Measurements from ENCODE around the gene ZNF516. TPM values are rescaled to one million over a fixed set of nuclear protein-coding genes. Genes with fewer than 3 reads are reported as not detected.
A peak's percentile ranks its signal among the peaks of the same experiment; 100 is the strongest.

ZNF516 gene
- total RNA-seq, 1 donor from 2014 or later, result 1.6 TPM

- no peak for DNase-seq
- Mint-ChIP-seq H3K36me3 (ENCODE audit: low read depth) (peaks cover 2% of the 10 kb centered on the region), H3K27me3 (peaks cover 15% of the 10 kb centered on the region), H3K4me3 (no peak overlapping the region), H3K27ac (no peak overlapping the region), H3K4me1 (peaks cover 26% of the 10 kb centered on the region), H3K9me3 (peaks cover 14% of the 10 kb centered on the region)
- intact Hi-C loops (cut with micrococcal nuclease), result loop anchor here (10.0 kb wide), 1 partner anchor 1156 kb away; the partner anchor contains the start of gene TSHZ1
These were observed 124.4 kb downstream of the ZNF516 start for GRCh38 chr18:76370686-76371085.

- DNase-seq, result no peak
- H3K27ac Mint-ChIP-seq, result no peak overlapping the region
- H3K4me1 Mint-ChIP-seq, result peaks cover 21% of the 10 kb centered on the region
- no peak overlapping the region for H3K4me3 Mint-ChIP-seq
- peaks cover 14% of the 10 kb centered on the region for H3K27me3 Mint-ChIP-seq
- peaks cover 11% of the 10 kb centered on the region for H3K9me3 Mint-ChIP-seq
- peaks cover 2% of the 10 kb centered on the region for H3K36me3 Mint-ChIP-seq (ENCODE audit: low read depth)
- intact Hi-C loops (cut with micrococcal nuclease), result loop anchor here (10.0 kb wide), 1 partner anchor 1155 kb away; the partner anchor contains the start of gene TSHZ1
These were observed 124.8 kb downstream of the ZNF516 start for GRCh38 chr18:76370201-76370600.

- intact Hi-C loops (cut with micrococcal nuclease), result loop anchor here (10.0 kb wide), 1 partner anchor 1155 kb away; the partner anchor contains the start of gene TSHZ1
- no peak for DNase-seq
- Mint-ChIP-seq H3K36me3 (ENCODE audit: low read depth) (no peaks in the 10 kb centered on the region), H3K9me3 (peaks cover 7% of the 10 kb centered on the region), H3K27me3 (peaks cover 14% of the 10 kb centered on the region), H3K4me1 (peaks cover 17% of the 10 kb centered on the region), H3K4me3 (no peak overlapping the region), H3K27ac (no peak overlapping the region)
These were observed 125.3 kb downstream of the ZNF516 start for GRCh38 chr18:76369791-76370190.

- Mint-ChIP-seq H3K36me3 (ENCODE audit: low read depth) (no peaks in the 10 kb centered on the region), H3K4me3 (no peak overlapping the region), H3K27me3 (peaks cover 14% of the 10 kb centered on the region), H3K4me1 (peaks cover 15% of the 10 kb centered on the region), H3K9me3 (peaks cover 3% of the 10 kb centered on the region), H3K27ac (no peak overlapping the region)
- intact Hi-C loops (cut with micrococcal nuclease), result no loop called here
- no peak for DNase-seq
These were observed 126.1 kb downstream of the ZNF516 start for GRCh38 chr18:76368976-76369375.

- H3K9me3 Mint-ChIP-seq, result no peaks in the 10 kb centered on the region
- no peak overlapping the region for H3K27ac Mint-ChIP-seq
- peaks cover 14% of the 10 kb centered on the region for H3K27me3 Mint-ChIP-seq
- no peak for DNase-seq
- peaks cover 11% of the 10 kb centered on the region for H3K4me1 Mint-ChIP-seq
- no peak overlapping the region for H3K4me3 Mint-ChIP-seq
- intact Hi-C loops (cut with micrococcal nuclease), result no loop called here
- H3K36me3 Mint-ChIP-seq (ENCODE audit: low read depth), result no peaks in the 10 kb centered on the region
These were observed 126.8 kb downstream of the ZNF516 start for GRCh38 chr18:76368271-76368670.

- peaks cover 7% of the 10 kb centered on the region for H3K4me1 Mint-ChIP-seq
These were observed 127.6 kb downstream of the ZNF516 start for GRCh38 chr18:76367168-76368125.

GRCh38 chr18:76365561-76365960 lies 129.5 kb downstream of the ZNF516 start:
- Mint-ChIP-seq H3K9me3 (no peaks in the 10 kb centered on the region), H3K27ac (no peak overlapping the region), H3K4me3 (no peak overlapping the region), H3K27me3 (peaks cover 9% of the 10 kb centered on the region), H3K36me3 (ENCODE audit: low read depth) (no peaks in the 10 kb centered on the region), H3K4me1 (peaks cover 7% of the 10 kb centered on the region)
- intact Hi-C loops (cut with micrococcal nuclease), result no loop called here
- DNase-seq, result no peak

More at GRCh38 chr18:76367168-76368125, 127.6 kb downstream of the ZNF516 start:
- intact Hi-C loops (cut with micrococcal nuclease), result no loop called here
- no peak for DNase-seq
- H3K27me3 Mint-ChIP-seq, result peaks cover 10% of the 10 kb centered on the region
- H3K4me3 Mint-ChIP-seq, result no peak overlapping the region
- no peaks in the 10 kb centered on the region for H3K36me3 Mint-ChIP-seq (ENCODE audit: low read depth)
- H3K27ac Mint-ChIP-seq, result no peak overlapping the region
- H3K9me3 Mint-ChIP-seq, result no peaks in the 10 kb centered on the region

GRCh38 chr18:76364282-76365259 lies 130.5 kb downstream of the ZNF516 start:
- peaks cover 7% of the 10 kb centered on the region for H3K27me3 Mint-ChIP-seq
- intact Hi-C loops (cut with micrococcal nuclease), result loop anchor here (1.0 kb wide), 1 partner anchor 10 kb away; no protein-coding TSS in a partner anchor
- no peaks in the 10 kb centered on the region for H3K36me3 Mint-ChIP-seq (ENCODE audit: low read depth)
- H3K4me3 Mint-ChIP-seq, result no peak overlapping the region
- no peaks in the 10 kb centered on the region for H3K9me3 Mint-ChIP-seq
- peaks cover 7% of the 10 kb centered on the region for H3K4me1 Mint-ChIP-seq
- H3K27ac Mint-ChIP-seq, result peak overlapping the region; percentile 10
- peak; percentile 63 for DNase-seq

- intact Hi-C loops (cut with micrococcal nuclease), result loop anchor here (1.0 kb wide), 1 partner anchor 11 kb away; no protein-coding TSS in a partner anchor
- no peaks in the 10 kb centered on the region for H3K9me3 Mint-ChIP-seq
- no peaks in the 10 kb centered on the region for H3K36me3 Mint-ChIP-seq (ENCODE audit: low read depth)
- H3K4me1 Mint-ChIP-seq, result peaks cover 7% of the 10 kb centered on the region
- H3K4me3 Mint-ChIP-seq, result no peak overlapping the region
- DNase-seq, result no peak
- peaks cover 2% of the 10 kb centered on the region for H3K27me3 Mint-ChIP-seq
- no peak overlapping the region for H3K27ac Mint-ChIP-seq
These were observed 131.5 kb downstream of the ZNF516 start for GRCh38 chr18:76363436-76364120.

- intact Hi-C loops (cut with micrococcal nuclease), result no loop called here
- H3K4me3 Mint-ChIP-seq, result no peak overlapping the region
- DNase-seq, result no peak
- no peaks in the 10 kb centered on the region for H3K9me3 Mint-ChIP-seq
- peaks cover 7% of the 10 kb centered on the region for H3K4me1 Mint-ChIP-seq
- no peak overlapping the region for H3K27ac Mint-ChIP-seq
- H3K27me3 Mint-ChIP-seq, result peaks cover 2% of the 10 kb centered on the region
- no peaks in the 10 kb centered on the region for H3K36me3 Mint-ChIP-seq (ENCODE audit: low read depth)
These were observed 132.4 kb downstream of the ZNF516 start for GRCh38 chr18:76362676-76363075.

GRCh38 chr18:76361219-76361618 lies 133.8 kb downstream of the ZNF516 start:
- no peaks in the 10 kb centered on the region for H3K9me3 Mint-ChIP-seq
- intact Hi-C loops (cut with micrococcal nuclease), result no loop called here
- peaks cover 7% of the 10 kb centered on the region for H3K4me1 Mint-ChIP-seq
- peaks cover under 1% of the 10 kb centered on the region for H3K27me3 Mint-ChIP-seq
- no peak overlapping the region for H3K4me3 Mint-ChIP-seq
- DNase-seq, result no peak
- no peak overlapping the region for H3K27ac Mint-ChIP-seq
- H3K36me3 Mint-ChIP-seq (ENCODE audit: low read depth), result no peaks in the 10 kb centered on the region

- H3K27ac Mint-ChIP-seq, result no peak overlapping the region
- no peak for DNase-seq
- H3K4me3 Mint-ChIP-seq, result no peak overlapping the region
- H3K27me3 Mint-ChIP-seq, result no peaks in the 10 kb centered on the region
- intact Hi-C loops (cut with micrococcal nuclease), result no loop called here
- peaks cover 7% of the 10 kb centered on the region for H3K4me1 Mint-ChIP-seq
- H3K9me3 Mint-ChIP-seq, result no peaks in the 10 kb centered on the region
- no peaks in the 10 kb centered on the region for H3K36me3 Mint-ChIP-seq (ENCODE audit: low read depth)
These were observed 135.1 kb downstream of the ZNF516 start for GRCh38 chr18:76359909-76360308.

- no peaks in the 10 kb centered on the region for H3K36me3 Mint-ChIP-seq (ENCODE audit: low read depth)
- intact Hi-C loops (cut with micrococcal nuclease), result no loop called here
- no peaks in the 10 kb centered on the region for H3K9me3 Mint-ChIP-seq
- no peak overlapping the region for H3K27ac Mint-ChIP-seq
- H3K4me1 Mint-ChIP-seq, result no peaks in the 10 kb centered on the region
- H3K4me3 Mint-ChIP-seq, result no peak overlapping the region
- no peaks in the 10 kb centered on the region for H3K27me3 Mint-ChIP-seq
- DNase-seq, result no peak
These were observed 136.3 kb downstream of the ZNF516 start for GRCh38 chr18:76358774-76359173.

Measured in activated CD4-positive, alpha-beta T cell treated with anti-CD3 and anti-CD28 coated beads, Interleukin-2, amount 10 ng/mL, durations not matched to agents 24 days and 14 days (primary cell).